HepG2 (cell line): ENCODE measurements around the gene WDR18. TPM values are rescaled to one million over a fixed set of nuclear protein-coding genes. Genes with fewer than 3 reads are reported as not detected.

Source experiments
- ATAC-seq: fragments of 200-7000 bp; cut with Tn5 transposase; 3 replicates; pipeline ENCODE4 v1.9.1; 2020; ENCODE audit warnings: mild to moderate bottlenecking, moderate library complexity
- BruUV-seq: library from RNA; stranded (reverse); fragments of 400-500 nt; replicated peaks from 2 replicates; lab custom pipeline; 2021; lab: Mats Ljungman, UMichigan
- CTCF ChIA-PET: fragments of 300-600 bp; formaldehyde crosslinking; extraction: SDS; loops from one replicate; lab custom pipeline; 2021; ENCODE audit warnings: low total read pairs, inconsistent platforms, low intra/inter-chr PET ratio; lab: Yijun Ruan, JAX
- POLR2A ChIA-PET: fragments of 350-600 bp; sonication (Branson Sonifier 250); formaldehyde crosslinking; loops from one replicate; lab custom pipeline; 2020; ENCODE audit warnings: antibody characterized with exemption, inconsistent platforms; lab: Yijun Ruan, JAX
- DNase-seq: peaks from one replicate; pipeline ENCODE4 v3.0.0-alpha.2; 2015; ENCODE audit warnings: low spot score
- FAIRE-seq: peaks from 3 replicates; lab custom pipeline; 2011; peaks lifted over from hg19 to GRCh38; lab: Jason Lieb, UNC
- H2AFZ ChIP-seq: one replicate; pipeline ENCODE4 v1.6.1; 2011; ENCODE audit warnings: low read length, inconsistent platforms
- H3K27ac ChIP-seq: fragments of 300-600 bp; 3 replicates; pipeline ENCODE4 v1.8.0; 2011; ENCODE audit warnings: mixed run types, mild to moderate bottlenecking, mixed read lengths, low read length, inconsistent platforms; ENCODE audit not compliant: insufficient read depth; ENCODE audit errors: extremely low read length
- H3K27me3 ChIP-seq, 2 experiments: fragments of 200-600 bp in 1 of 2; 2 replicates in 1 of 2; 3 replicates in 1 of 2; pipeline versions ENCODE4 v1.6.0 to v1.8.0; 2011; ENCODE audit warnings: low read length in 2 of 2, mild to moderate bottlenecking in 2 of 2, moderate library complexity in 2 of 2, inconsistent platforms in 1 of 2; ENCODE audit not compliant: insufficient read depth in 2 of 2, control insufficient read depth in 1 of 2
- H3K36me3 ChIP-seq, 2 experiments: fragments of 200-600 bp in 1 of 2; replicated peaks in 1 of 2; 2 replicates in 1 of 2; 3 replicates in 1 of 2; pipeline versions ENCODE4 v1.5.1 to v1.8.0; 2011; ENCODE audit warnings: low read length in 2 of 2, inconsistent platforms in 1 of 2; ENCODE audit not compliant: insufficient read depth in 2 of 2, control insufficient read depth in 1 of 2
- H3K4me1 ChIP-seq: 2 replicates; pipeline ENCODE4 v1.5.1; 2012; ENCODE audit warnings: low read length, inconsistent platforms; ENCODE audit not compliant: insufficient read depth
- H3K4me2 ChIP-seq: 2 replicates; pipeline ENCODE4 v1.6.0; 2011; ENCODE audit warnings: low read depth, low read length, inconsistent platforms
- H3K4me3 ChIP-seq, 3 experiments: fragments of 200-600 bp in 1 of 3; sonication (generic), shearing (Covaris generic) in 1 of 3; replicated peaks in 1 of 3; 2 replicates each; pipeline ENCODE4 v1.5.1; 2011 to 2016; ENCODE audit warnings: low read length in 3 of 3, inconsistent platforms in 2 of 3, low read depth in 2 of 3, mild to moderate bottlenecking in 2 of 3, control low read depth in 1 of 3, mixed read lengths in 1 of 3; ENCODE audit not compliant: insufficient read depth in 1 of 3
- H3K79me2 ChIP-seq: one replicate; pipeline ENCODE4 v1.6.1; 2011; ENCODE audit warnings: low read length, inconsistent platforms; ENCODE audit not compliant: insufficient read depth
- H3K9ac ChIP-seq: 2 replicates; pipeline ENCODE4 v1.6.0; 2011; ENCODE audit warnings: mild to moderate bottlenecking, low read depth, low read length, inconsistent platforms; ENCODE audit not compliant: insufficient read depth
- H3K9me3 ChIP-seq: 2 replicates; pipeline ENCODE4 v1.5.1; 2012; ENCODE audit warnings: mild to moderate bottlenecking, low read length
- H4K20me1 ChIP-seq: 2 replicates; pipeline ENCODE4 v1.6.0; 2011; ENCODE audit warnings: inconsistent platforms, mild to moderate bottlenecking, low read length, moderate library complexity; ENCODE audit not compliant: insufficient read depth
- AGO2 ChIP-seq: fragments of 200-400 bp; formaldehyde crosslinking; optimal IDR thresholded peaks from 2 replicates; pipeline ENCODE3; 2017; ENCODE audit warnings: mild to moderate bottlenecking, low read depth, low read length, moderate library complexity
- AKAP8 ChIP-seq: sonication (generic); formaldehyde crosslinking; IDR thresholded peaks from 2 replicates; pipeline ENCODE4 v1.5.1; 2020; ENCODE audit warnings: mild to moderate bottlenecking, missing genetic modification reagents
- GFI1 ChIP-seq: sonication (generic); formaldehyde crosslinking; IDR thresholded peaks from 2 replicates; pipeline ENCODE4 v1.5.0; 2020; ENCODE audit warnings: missing genetic modification reagents, mild to moderate bottlenecking, borderline replicate concordance
- NFRKB ChIP-seq: fragments of 450-650 bp; IDR thresholded peaks from 2 replicates; pipeline ENCODE4 v1.6.1; 2017
- REXO4 ChIP-seq: sonication (generic); formaldehyde crosslinking; IDR thresholded peaks from 2 replicates; pipeline ENCODE4 v1.8.0; 2022; ENCODE audit warnings: missing genetic modification reagents, mild to moderate bottlenecking, borderline replicate concordance
- SALL1 ChIP-seq: sonication (generic); formaldehyde crosslinking; IDR thresholded peaks from 2 replicates; pipeline ENCODE4 v1.8.0; 2022; ENCODE audit warnings: mild to moderate bottlenecking, missing genetic modification reagents
- SAP130 ChIP-seq: IDR thresholded peaks from 2 replicates; pipeline ENCODE4 v1.6.1; 2016; ENCODE audit warnings: low read depth
- SMAD3 ChIP-seq: sonication (generic); formaldehyde crosslinking; IDR thresholded peaks from 2 replicates; pipeline ENCODE4 v1.4.0; 2020; ENCODE audit warnings: missing genetic modification reagents
- SUZ12 ChIP-seq: fragments of 150-350 bp; IDR thresholded peaks from 2 replicates; pipeline ENCODE4 v1.6.1; 2014; ENCODE audit warnings: low read depth, low read length
- ZNF30 ChIP-seq: sonication (generic); formaldehyde crosslinking; IDR thresholded peaks from 2 replicates; pipeline ENCODE4 v1.5.0; 2020; ENCODE audit warnings: mild to moderate bottlenecking, missing genetic modification reagents
- ZNF564 ChIP-seq: sonication (generic); formaldehyde crosslinking; IDR thresholded peaks from 2 replicates; pipeline ENCODE4 v1.8.1; 2023; ENCODE audit warnings: mild to moderate bottlenecking, missing genetic modification reagents
- ZNF749 ChIP-seq: sonication (generic); formaldehyde crosslinking; IDR thresholded peaks from 2 replicates; pipeline ENCODE4 v1.8.0; 2022; ENCODE audit warnings: mild to moderate bottlenecking, missing genetic modification reagents, moderate library complexity, borderline replicate concordance
- WGBS: methylation state at CpG from one replicate; pipeline ENCODE4 v1.1.6; 2017; ENCODE audit warnings: low lambda C conversion rate; 5-methylcytosine and 5-hydroxymethylcytosine counted together
- in situ Hi-C: cut with HindIII; loops from 2 replicates; pipeline ENCODE4 v1.10.0; 2017; ENCODE audit warnings: low pct_unique_long_range_greater_than_20kb; ENCODE audit not compliant: extremely low pct_ligation_motif_present
- intact Hi-C: fragments of 100-400 bp; cut with micrococcal nuclease; formaldehyde crosslinking; loops from one replicate; pipeline ENCODE4 v1.10.0; 2022; ENCODE audit not compliant: unreplicated experiment
- polyA plus RNA-seq, 8 experiments: library from polyadenylated mRNA; depleted of rRNA in 3 of 8; stranded (reverse) in 7 of 8; unstranded in 1 of 8; fragments of >200 nt; fragmentation: Illumina TruSeq in 4 of 8; extraction: Trizol in 4 of 8; gene quantifications; 2 replicates each; pipeline versions ENCODE4 v1.2.1 to v1.2.3, GENCODE V29; 2011 to 2016; ENCODE audit warnings: low read depth in 4 of 8, missing spikeins in 1 of 8, mixed read lengths in 1 of 8; ENCODE audit not compliant: insufficient read depth in 1 of 8
- total RNA-seq, 5 experiments: library from RNA; depleted of rRNA; stranded (reverse); fragments of >200 nt; fragmentation: Illumina TruSeq; extraction: Trizol; gene quantifications; 2 replicates each; pipeline ENCODE4 v1.2.3, GENCODE V29; 2016; ENCODE audit warnings: low read depth in 1 of 5
- TF ChIP-seq, protein P1 (sequence below): sonication (generic); formaldehyde crosslinking; IDR thresholded peaks from 2 replicates; pipeline ENCODE4 v1.5.1; 2020; ENCODE audit warnings: mild to moderate bottlenecking, missing genetic modification reagents, moderate library complexity
- TF ChIP-seq, protein P2 (sequence below): sonication (generic); formaldehyde crosslinking; IDR thresholded peaks from 2 replicates; pipeline ENCODE4 v1.4.0; 2020; ENCODE audit warnings: missing genetic modification reagents, mild to moderate bottlenecking, borderline replicate concordance
- TF ChIP-seq, protein P3 (sequence below): sonication (generic); formaldehyde crosslinking; IDR thresholded peaks from 2 replicates; pipeline ENCODE4 v1.4.0; 2020; ENCODE audit warnings: missing genetic modification reagents
- TF ChIP-seq, protein P4 (sequence below): IDR thresholded peaks from 2 replicates; pipeline ENCODE4 v1.6.1; 2012; ENCODE audit warnings: inconsistent platforms

The WDR18 gene
- total and polyA plus RNA-seq, 2 of the 13 experiments (the other 11 are each of a cell fraction or from before 2014, with no cell fraction given): 36.4 to 47.6 TPM

DNA sequence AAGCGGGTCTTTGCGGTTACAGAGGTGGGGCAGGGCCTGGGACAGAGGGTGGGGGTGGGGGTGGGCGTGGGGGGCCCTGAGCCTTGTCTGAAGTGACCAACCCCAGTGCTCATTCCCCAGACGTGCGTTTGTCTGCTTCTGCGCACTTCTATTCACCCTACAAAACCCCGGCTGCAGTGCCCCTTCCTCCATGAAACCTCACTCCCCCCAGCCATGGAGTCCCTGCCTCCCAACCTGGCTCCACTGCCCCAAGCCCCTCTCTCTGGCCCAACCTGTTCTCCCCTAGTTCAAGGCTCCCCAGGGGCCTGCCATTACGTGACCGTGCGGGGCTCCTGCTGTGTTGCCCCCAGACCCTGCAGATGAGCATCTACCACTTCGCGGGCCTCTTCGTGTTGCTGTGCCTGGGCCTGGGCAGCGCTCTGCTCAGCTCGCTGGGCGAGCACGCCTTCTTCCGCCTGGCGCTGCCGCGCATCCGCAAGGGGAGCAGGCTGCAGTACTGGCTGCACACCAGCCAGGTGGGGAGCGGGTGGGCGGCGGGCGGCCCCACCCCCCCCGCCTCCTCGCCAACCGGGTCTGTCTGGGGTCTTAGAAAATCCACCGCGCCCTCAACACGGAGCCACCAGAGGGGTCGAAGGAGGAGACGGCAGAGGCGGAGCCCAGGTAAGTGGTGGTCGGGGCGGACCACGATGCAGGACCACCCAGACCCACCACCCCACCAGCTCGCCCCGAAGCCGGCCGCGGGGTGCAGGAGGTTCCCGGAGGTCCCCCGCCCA, 24.3 kb downstream of the WDR18 start:
- ATAC-seq (no peak), DNase-seq (no peak), FAIRE-seq (no peak)
- BruUV-seq: no TSS peak
- H4K20me1 ChIP-seq: no peaks in the 10 kb centered on the region
- H3K4me2 ChIP-seq: no peak overlapping the region
- H3K9ac ChIP-seq: no peak overlapping the region
- no peak overlapping the region for H3K27ac ChIP-seq
- H3K36me3 ChIP-seq: peaks cover 7% of the 10 kb centered on the region in 2 experiments; a peak in 3 of 5 replicates
- no peak overlapping the region for H2AFZ ChIP-seq
- 98% methylated on average over 32 of the region's 45 CpGs for WGBS
- intact Hi-C loops (no loop called here), in situ Hi-C loops (no loop called here)
- H3K4me1 ChIP-seq: peaks cover 13% of the 10 kb centered on the region
- peaks cover 6 to 16% of the 10 kb centered on the region in 2 experiments for H3K27me3 ChIP-seq
- no peaks in the 10 kb centered on the region for H3K79me2 ChIP-seq
- no peak overlapping the region for H3K4me3 ChIP-seq
- H3K9me3 ChIP-seq: no peaks in the 10 kb centered on the region
- ChIA-PET POLR2A (no interaction called here), CTCF (no interaction called here)
- TF ChIP-seq ZNF564 (CRISPR knock-in tag) (no peak), SUZ12 (no peak), AKAP8 (CRISPR knock-in tag) (0 out of 2 replicates have a peak, but pooled peaks have one; percentile 28), SAP130 (CRISPR knock-in tag) (no peak), AGO2 (peak; percentile 93), GFI1 (CRISPR knock-in tag) (no peak), SMAD3 (CRISPR knock-in tag) (no peak), REXO4 (CRISPR knock-in tag) (no peak), SALL1 (no peak), ZNF30 (CRISPR knock-in tag) (no peak), ZNF749 (no peak), NFRKB (no peak)
- TF ChIP-seq, protein P1, sequence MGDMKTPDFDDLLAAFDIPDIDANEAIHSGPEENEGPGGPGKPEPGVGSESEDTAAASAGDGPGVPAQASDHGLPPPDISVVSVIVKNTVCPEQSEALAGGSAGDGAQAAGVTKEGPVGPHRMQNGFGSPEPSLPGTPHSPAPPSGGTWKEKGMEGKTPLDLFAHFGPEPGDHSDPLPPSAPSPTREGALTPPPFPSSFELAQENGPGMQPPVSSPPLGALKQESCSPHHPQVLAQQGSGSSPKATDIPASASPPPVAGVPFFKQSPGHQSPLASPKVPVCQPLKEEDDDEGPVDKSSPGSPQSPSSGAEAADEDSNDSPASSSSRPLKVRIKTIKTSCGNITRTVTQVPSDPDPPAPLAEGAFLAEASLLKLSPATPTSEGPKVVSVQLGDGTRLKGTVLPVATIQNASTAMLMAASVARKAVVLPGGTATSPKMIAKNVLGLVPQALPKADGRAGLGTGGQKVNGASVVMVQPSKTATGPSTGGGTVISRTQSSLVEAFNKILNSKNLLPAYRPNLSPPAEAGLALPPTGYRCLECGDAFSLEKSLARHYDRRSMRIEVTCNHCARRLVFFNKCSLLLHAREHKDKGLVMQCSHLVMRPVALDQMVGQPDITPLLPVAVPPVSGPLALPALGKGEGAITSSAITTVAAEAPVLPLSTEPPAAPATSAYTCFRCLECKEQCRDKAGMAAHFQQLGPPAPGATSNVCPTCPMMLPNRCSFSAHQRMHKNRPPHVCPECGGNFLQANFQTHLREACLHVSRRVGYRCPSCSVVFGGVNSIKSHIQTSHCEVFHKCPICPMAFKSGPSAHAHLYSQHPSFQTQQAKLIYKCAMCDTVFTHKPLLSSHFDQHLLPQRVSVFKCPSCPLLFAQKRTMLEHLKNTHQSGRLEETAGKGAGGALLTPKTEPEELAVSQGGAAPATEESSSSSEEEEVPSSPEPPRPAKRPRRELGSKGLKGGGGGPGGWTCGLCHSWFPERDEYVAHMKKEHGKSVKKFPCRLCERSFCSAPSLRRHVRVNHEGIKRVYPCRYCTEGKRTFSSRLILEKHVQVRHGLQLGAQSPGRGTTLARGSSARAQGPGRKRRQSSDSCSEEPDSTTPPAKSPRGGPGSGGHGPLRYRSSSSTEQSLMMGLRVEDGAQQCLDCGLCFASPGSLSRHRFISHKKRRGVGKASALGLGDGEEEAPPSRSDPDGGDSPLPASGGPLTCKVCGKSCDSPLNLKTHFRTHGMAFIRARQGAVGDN (CRISPR knock-in tag): peak; percentile 22; the same call in 1 of the 2 replicates
- TF ChIP-seq, protein P2, sequence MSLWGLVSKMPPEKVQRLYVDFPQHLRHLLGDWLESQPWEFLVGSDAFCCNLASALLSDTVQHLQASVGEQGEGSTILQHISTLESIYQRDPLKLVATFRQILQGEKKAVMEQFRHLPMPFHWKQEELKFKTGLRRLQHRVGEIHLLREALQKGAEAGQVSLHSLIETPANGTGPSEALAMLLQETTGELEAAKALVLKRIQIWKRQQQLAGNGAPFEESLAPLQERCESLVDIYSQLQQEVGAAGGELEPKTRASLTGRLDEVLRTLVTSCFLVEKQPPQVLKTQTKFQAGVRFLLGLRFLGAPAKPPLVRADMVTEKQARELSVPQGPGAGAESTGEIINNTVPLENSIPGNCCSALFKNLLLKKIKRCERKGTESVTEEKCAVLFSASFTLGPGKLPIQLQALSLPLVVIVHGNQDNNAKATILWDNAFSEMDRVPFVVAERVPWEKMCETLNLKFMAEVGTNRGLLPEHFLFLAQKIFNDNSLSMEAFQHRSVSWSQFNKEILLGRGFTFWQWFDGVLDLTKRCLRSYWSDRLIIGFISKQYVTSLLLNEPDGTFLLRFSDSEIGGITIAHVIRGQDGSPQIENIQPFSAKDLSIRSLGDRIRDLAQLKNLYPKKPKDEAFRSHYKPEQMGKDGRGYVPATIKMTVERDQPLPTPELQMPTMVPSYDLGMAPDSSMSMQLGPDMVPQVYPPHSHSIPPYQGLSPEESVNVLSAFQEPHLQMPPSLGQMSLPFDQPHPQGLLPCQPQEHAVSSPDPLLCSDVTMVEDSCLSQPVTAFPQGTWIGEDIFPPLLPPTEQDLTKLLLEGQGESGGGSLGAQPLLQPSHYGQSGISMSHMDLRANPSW (CRISPR knock-in tag): no peak
- TF ChIP-seq, protein P3, sequence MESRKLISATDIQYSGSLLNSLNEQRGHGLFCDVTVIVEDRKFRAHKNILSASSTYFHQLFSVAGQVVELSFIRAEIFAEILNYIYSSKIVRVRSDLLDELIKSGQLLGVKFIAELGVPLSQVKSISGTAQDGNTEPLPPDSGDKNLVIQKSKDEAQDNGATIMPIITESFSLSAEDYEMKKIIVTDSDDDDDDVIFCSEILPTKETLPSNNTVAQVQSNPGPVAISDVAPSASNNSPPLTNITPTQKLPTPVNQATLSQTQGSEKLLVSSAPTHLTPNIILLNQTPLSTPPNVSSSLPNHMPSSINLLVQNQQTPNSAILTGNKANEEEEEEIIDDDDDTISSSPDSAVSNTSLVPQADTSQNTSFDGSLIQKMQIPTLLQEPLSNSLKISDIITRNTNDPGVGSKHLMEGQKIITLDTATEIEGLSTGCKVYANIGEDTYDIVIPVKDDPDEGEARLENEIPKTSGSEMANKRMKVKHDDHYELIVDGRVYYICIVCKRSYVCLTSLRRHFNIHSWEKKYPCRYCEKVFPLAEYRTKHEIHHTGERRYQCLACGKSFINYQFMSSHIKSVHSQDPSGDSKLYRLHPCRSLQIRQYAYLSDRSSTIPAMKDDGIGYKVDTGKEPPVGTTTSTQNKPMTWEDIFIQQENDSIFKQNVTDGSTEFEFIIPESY (CRISPR knock-in tag): peak; percentile 26; the same call in 1 of the 2 replicates
- TF ChIP-seq, protein P4, sequence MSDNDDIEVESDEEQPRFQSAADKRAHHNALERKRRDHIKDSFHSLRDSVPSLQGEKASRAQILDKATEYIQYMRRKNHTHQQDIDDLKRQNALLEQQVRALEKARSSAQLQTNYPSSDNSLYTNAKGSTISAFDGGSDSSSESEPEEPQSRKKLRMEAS: no peak
